Nephron progenitor cell (in vitro differentiated cells): ENCODE results near the gene ATL2.

Source experiments
- DNase-seq: peaks from one replicate; pipeline ENCODE4 v3.0.0; 2021
- H3K27ac Mint-ChIP-seq: 2 replicates; pipeline ENCODE4 v1.8.0; 2021; ENCODE audit warnings: mild to moderate bottlenecking, moderate library complexity, mixed read lengths
- H3K27me3 Mint-ChIP-seq: 2 replicates; pipeline ENCODE4 v1.8.0; 2021; ENCODE audit warnings: mild to moderate bottlenecking, low read depth, mixed read lengths; ENCODE audit not compliant: poor library complexity
- H3K36me3 Mint-ChIP-seq: 2 replicates; pipeline ENCODE4 v1.8.0; 2021; ENCODE audit warnings: low read depth, mixed read lengths
- H3K4me1 Mint-ChIP-seq: 2 replicates; pipeline ENCODE4 v1.8.0; 2021; ENCODE audit warnings: mixed read lengths
- H3K4me3 Mint-ChIP-seq: 2 replicates; pipeline ENCODE4 v1.8.0; 2021; ENCODE audit warnings: mild to moderate bottlenecking, moderate library complexity, mixed read lengths
- H3K9me3 Mint-ChIP-seq: 2 replicates; pipeline ENCODE4 v1.8.0; 2021; ENCODE audit warnings: mild to moderate bottlenecking, moderate library complexity, mixed read lengths
- CTCF ChIP-seq: fragments of 200-600 bp; sonication (generic); IDR thresholded peaks from 2 replicates; pipeline ENCODE4 v1.5.0; 2021; ENCODE audit warnings: antibody characterized with exemption

Gene ATL2

DNA sequence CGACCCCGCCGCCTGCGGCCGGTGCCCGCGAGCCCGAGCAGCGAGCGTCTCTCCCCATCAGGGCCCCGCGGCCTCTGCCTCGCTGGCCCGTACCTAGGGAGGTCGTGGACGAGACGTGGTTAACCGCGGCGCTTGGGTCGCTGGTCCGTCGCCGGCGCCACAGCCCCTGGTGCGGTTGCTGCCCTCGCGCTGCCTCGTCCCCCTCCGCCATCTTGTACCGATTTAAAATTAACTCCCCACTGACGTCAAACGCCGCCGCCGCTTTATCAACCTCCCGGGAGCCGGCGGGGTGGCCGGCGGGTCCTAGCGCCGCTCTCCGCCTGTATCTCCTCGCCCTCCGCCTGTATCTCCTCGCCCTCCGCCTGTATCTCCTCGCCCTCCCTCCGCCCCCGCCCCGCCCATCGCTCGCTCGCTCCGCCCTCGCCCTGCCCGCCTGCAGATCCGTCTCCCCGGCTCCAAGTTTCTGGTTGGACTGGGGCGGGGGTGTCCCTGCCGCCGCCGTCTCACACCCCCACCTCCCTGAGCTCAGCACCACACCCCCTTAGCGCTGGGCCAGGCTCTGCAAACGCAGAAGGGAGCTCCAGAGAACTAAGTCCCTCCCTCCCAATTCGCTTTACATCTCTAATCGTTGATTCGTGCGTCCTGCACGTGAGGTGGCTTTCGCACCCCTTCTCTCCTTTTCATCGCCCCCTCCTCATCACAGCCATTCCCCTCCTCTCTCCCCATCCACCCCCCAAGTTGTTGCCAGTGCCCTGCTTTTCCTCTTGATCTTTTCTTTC is at the start of gene ATL2:
TSS of gene ATL2 (minus strand) at position 224 of the 779 bp plus-strand sequence. CDS start at position 211, 13 bp downstream.
- Mint-ChIP-seq H3K27me3 (peaks cover 13% of the 10 kb centered on the region), H3K4me1 (peaks cover 76% of the 10 kb centered on the region)

DNA sequence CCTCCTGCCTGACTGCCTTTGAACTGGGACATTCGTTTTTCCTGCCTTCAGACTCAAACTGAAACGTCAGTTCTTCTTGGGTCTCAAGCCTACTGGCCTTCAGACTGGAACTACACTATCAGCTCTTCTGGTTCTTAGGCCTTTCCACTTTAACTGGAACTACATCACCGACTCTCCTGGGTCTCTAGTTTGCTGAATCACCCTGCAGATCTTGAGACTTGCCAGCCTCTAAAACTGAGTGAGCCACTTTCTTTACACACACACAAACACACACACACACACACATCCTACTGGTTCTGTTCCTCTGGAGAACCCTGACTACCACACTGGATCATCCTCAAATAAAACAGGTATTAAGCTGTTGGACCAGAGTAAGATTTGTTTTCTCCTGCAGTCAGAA is 46.7 kb upstream of the ATL2 start:
- H3K9me3 Mint-ChIP-seq: peaks cover 20% of the 10 kb centered on the region
- DNase-seq: no peak
- H3K27ac Mint-ChIP-seq: no peak overlapping the region
- H3K27me3 Mint-ChIP-seq: peaks cover 26% of the 10 kb centered on the region
- no peaks in the 10 kb centered on the region for H3K36me3 Mint-ChIP-seq
- no peak for TF ChIP-seq CTCF
- peaks cover 30% of the 10 kb centered on the region for H3K4me1 Mint-ChIP-seq
- H3K4me3 Mint-ChIP-seq: no peak overlapping the region

More for the DNA sequence above, at the start of gene ATL2:
- Mint-ChIP-seq H3K4me3 (peak within 1 kb of the TSS; percentile 93), H3K36me3 (peaks cover 6% of the 10 kb centered on the region), H3K27ac (peak within 1 kb of the TSS; percentile 90), H3K9me3 (no peaks in the 10 kb centered on the region)
- peak; percentile 91 for DNase-seq
- TF ChIP-seq CTCF: no peak

DNA sequence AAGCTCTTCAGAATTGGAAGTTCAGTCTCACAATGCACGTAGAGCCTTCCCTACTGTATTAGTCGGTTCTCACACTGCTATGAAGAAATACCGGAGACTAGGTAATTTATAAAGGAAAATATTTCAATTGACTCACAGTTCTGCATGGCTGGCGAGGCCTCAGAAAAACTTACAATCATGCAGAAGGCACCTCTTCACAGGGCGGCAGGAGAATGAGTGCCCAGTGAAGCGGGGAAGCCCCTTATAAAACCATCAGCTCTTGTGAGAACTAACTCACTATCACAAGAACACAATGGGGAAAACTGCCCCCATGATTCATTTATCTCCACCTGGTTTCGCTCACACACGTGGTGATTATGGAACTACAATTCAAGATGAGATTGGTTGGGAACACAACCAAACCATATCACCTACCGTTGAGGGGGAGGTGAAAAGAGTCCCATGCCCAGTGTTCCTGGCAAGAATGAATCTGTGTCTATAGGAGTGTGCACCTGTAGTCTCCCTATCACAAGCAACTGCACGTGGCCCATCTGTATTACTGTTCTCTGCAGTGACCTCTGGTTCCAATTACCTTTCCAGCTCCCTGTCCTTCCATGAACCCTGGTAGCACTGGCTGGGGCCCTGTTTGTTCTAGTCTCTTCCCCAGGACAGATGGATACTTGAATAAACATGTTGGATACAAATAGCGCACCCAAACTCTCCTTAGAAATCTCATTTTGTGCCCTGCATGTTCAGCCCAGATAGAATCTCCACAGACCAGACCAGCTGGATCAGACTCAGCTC is 44.4 kb upstream of the ATL2 start:
- no peak for TF ChIP-seq CTCF

GRCh38 chr2:38419499-38419898 is 42.4 kb upstream of the ATL2 start:
- peaks cover 26% of the 10 kb centered on the region for H3K4me1 Mint-ChIP-seq
- no peak overlapping the region for H3K4me3 Mint-ChIP-seq

More for the DNA sequence above, 44.4 kb upstream of the ATL2 start:
- H3K4me1 Mint-ChIP-seq: peaks cover 26% of the 10 kb centered on the region
- H3K9me3 Mint-ChIP-seq: peaks cover 20% of the 10 kb centered on the region
- H3K36me3 Mint-ChIP-seq: no peaks in the 10 kb centered on the region
- peaks cover 15% of the 10 kb centered on the region for H3K27me3 Mint-ChIP-seq
- no peak overlapping the region for H3K27ac Mint-ChIP-seq
- DNase-seq: no peak
- no peak overlapping the region for H3K4me3 Mint-ChIP-seq

GRCh38 chr2:38418735-38419134 is 41.7 kb upstream of the ATL2 start:
- Mint-ChIP-seq H3K36me3 (no peaks in the 10 kb centered on the region), H3K27me3 (peaks cover 6% of the 10 kb centered on the region), H3K27ac (no peak overlapping the region), H3K4me3 (no peak overlapping the region), H3K4me1 (peaks cover 26% of the 10 kb centered on the region), H3K9me3 (peaks cover 25% of the 10 kb centered on the region)
- no peak for TF ChIP-seq CTCF
- no peak for DNase-seq

More at GRCh38 chr2:38419499-38419898, 42.4 kb upstream of the ATL2 start:
- Mint-ChIP-seq H3K36me3 (no peaks in the 10 kb centered on the region), H3K27ac (no peak overlapping the region), H3K9me3 (peaks cover 24% of the 10 kb centered on the region), H3K27me3 (peaks cover 10% of the 10 kb centered on the region)
- no peak for TF ChIP-seq CTCF
- no peak for DNase-seq
